M059J (cell line): Measurements from ENCODE around the gene CFAP221. TPM values are rescaled to one million over a fixed set of nuclear protein-coding genes. Genes with fewer than 3 reads are reported as not detected.

Source experiments
- DNase-seq: peaks from one replicate; pipeline ENCODE4 v3.0.0-alpha.2; 2012; ENCODE audit warnings: low read depth
- total RNA-seq: library from RNA; depleted of rRNA; stranded (reverse); fragments of >200 nt; shearing (Covaris generic); gene quantifications from 2 replicates; pipeline ENCODE4 v1.2.3, GENCODE V29; 2014; rRNA removed

The CFAP221 gene
- total RNA-seq, 1 experiment from 2014 or later = 0.12 TPM

GRCh38 chr2:119699016-119699606 lies 154.9 kb downstream of the CFAP221 start:
- DNase-seq = no peak

- no peak for DNase-seq
These were observed 156.6 kb downstream of the CFAP221 start for GRCh38 chr2:119700866-119701265.

GRCh38 chr2:119701352-119701751 lies 157.1 kb downstream of the CFAP221 start:
- no peak for DNase-seq

- no peak for DNase-seq
These were observed 158.1 kb downstream of the CFAP221 start for GRCh38 chr2:119702203-119702917.

GRCh38 chr2:119702918-119703401 lies 158.7 kb downstream of the CFAP221 start:
- peak; percentile 58 for DNase-seq

- DNase-seq = no peak
These were observed 159.3 kb downstream of the CFAP221 start for GRCh38 chr2:119703526-119703925.

- DNase-seq = no peak
These were observed 160.4 kb downstream of the CFAP221 start for GRCh38 chr2:119704670-119705120.

- DNase-seq = no peak
These were observed 162.0 kb downstream of the CFAP221 start for GRCh38 chr2:119706221-119706620.

Other genes with a start within 250 kb of the CFAP221 start
- 5.7 and 11.2 TPM in 2 replicates for gene C2orf76, start 177.6 kb upstream of the CFAP221 start, total RNA-seq
- 195 and 214 TPM in 2 replicates for gene DBI, start 177.5 kb upstream of the CFAP221 start, total RNA-seq
- not detected in 2 replicates for gene TMEM37, start 112.6 kb upstream of the CFAP221 start, total RNA-seq
- not detected in 2 replicates for gene SCTR, start 20.0 kb upstream of the CFAP221 start, total RNA-seq
- 10.3 and 13.3 TPM in 2 replicates for gene TMEM177, start 134.8 kb downstream of the CFAP221 start, total RNA-seq
- gene PTPN4, start 215.5 kb downstream of the CFAP221 start, total RNA-seq = 10.1 and 12.9 TPM in 2 replicates